Measurements from ENCODE around the gene NLK.
"Not testable (repeated sequence)": the region's sequence is repeated elsewhere in the genome, so short reads cannot be mapped to it uniquely, and the experiment has no call there.

NLK gene

DNA sequence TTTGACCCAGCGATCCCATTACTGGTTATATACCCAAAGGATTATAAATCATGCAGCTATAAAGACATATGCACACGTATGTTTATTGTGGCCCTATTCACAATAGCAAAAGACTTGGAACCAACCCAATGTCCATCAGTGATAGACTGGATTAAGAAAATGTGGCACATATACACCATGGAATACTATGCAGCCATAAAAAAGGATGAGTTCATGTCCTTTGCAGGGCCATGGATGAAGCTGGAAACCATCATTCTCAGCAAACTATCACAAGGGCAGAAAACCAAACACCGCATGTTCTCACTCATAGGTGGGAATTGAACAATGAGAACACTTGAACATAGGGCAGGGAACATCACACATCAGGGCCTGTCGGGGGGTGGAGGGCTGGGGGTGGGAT is 112.9 kb downstream of the NLK start:
- not testable (repeated sequence) for DNase-seq (ENCODE audit: low spot score)

GRCh38 chr17:28159004-28159403 is 116.5 kb downstream of the NLK start:
- no peak for DNase-seq (ENCODE audit: low spot score)

- no peak for DNase-seq (ENCODE audit: low spot score)
These were observed 117.4 kb downstream of the NLK start for GRCh38 chr17:28159924-28160323.

- DNase-seq (ENCODE audit: low spot score) = no peak
These were observed 118.1 kb downstream of the NLK start for GRCh38 chr17:28160610-28161009.

DNA sequence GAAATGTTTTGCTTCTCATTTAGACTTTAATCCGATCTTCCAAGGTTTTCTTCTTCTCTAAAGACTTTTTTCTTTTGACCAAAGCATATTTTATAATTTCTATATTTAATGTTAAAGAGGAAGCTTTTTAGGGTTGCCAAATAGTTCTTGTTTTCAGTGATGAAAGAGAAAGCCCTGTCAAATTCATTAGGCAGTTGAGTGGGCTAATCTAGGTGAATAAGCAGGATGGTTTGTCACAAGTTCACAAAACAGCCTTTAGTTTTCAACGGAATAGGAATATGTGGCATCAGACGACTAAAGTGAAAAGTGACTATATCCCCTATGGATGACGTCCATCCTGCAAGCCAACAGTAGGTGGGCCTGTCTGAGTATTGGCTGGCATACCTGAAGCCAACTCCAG is 118.8 kb downstream of the NLK start:
- DNase-seq (ENCODE audit: low spot score) = no peak

DNA sequence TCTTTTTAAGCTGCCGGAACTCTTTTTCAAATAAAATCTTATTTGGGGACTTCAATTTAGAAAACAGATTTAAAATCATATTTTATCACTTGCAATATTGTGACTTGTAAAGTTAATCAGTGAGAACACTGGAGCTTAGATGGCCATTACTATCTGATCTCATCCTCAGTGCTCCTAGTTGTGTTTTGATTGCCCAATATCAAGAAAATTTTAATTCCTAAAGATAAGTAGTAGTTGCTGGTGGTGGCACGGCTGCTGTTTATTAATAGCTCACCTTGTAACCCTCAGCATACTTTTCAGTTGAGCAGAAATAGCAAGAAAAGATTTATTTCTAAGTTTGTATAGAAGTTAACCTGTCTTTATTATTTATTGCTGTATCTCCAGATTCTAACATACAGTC is 124.0 kb downstream of the NLK start:
- DNase-seq (ENCODE audit: low spot score) = no peak

- no peak for DNase-seq (ENCODE audit: low spot score)
These were observed 127.3 kb downstream of the NLK start for GRCh38 chr17:28169621-28170349.

DNA sequence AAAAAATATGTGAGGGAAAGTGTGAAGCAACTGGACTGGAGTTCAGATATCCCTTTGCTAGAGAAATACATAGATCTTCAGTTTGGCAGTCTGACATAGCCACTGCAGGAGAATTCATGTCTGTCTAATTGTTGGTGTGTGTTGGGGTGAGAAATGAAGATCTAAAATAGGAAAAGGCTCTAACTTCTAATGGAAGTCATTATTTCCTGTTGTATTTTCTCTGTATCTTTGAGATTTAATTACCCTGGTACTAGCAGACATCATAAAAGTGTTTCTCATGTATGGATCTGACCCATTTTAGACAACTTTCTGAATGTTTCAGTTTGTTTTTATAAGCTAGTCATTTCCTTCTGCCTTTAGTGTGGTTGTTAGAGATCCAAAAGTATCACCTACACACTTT is 128.3 kb downstream of the NLK start:
- no peak for DNase-seq (ENCODE audit: low spot score)

GRCh38 chr17:28173031-28173561 is 130.6 kb downstream of the NLK start:
- DNase-seq (ENCODE audit: low spot score) = no peak

GRCh38 chr17:28173801-28174200 is 131.3 kb downstream of the NLK start:
- no peak for DNase-seq (ENCODE audit: low spot score)

- DNase-seq (ENCODE audit: low spot score) = no peak
These were observed 132.0 kb downstream of the NLK start for GRCh38 chr17:28174352-28175046.

DNA sequence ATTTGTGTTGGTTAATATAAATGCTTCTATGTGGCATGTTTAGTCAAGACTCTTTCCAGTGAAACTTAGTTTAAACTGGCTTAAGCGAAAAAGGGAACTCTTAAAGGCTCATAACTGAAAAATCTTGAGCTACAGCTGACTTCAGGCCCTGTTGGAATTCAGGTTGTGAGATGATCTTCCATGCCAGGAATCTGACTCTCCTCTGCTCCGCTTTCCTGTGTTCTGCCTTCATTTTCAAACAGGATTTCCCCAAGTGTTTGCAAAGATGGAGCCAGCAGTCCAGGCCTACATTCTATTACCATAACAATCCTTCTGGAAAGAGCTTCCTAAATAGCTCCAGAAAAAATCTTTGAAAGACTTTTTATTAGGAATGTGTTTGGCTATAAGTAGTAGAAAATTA is 134.9 kb downstream of the NLK start:
- DNase-seq (ENCODE audit: low spot score) = no peak

GRCh38 chr17:28178800-28179199 is 136.3 kb downstream of the NLK start:
- no peak for DNase-seq (ENCODE audit: low spot score)

GRCh38 chr17:28180449-28180848 is 138.0 kb downstream of the NLK start:
- DNase-seq (ENCODE audit: low spot score) = peak; percentile 18

DNA sequence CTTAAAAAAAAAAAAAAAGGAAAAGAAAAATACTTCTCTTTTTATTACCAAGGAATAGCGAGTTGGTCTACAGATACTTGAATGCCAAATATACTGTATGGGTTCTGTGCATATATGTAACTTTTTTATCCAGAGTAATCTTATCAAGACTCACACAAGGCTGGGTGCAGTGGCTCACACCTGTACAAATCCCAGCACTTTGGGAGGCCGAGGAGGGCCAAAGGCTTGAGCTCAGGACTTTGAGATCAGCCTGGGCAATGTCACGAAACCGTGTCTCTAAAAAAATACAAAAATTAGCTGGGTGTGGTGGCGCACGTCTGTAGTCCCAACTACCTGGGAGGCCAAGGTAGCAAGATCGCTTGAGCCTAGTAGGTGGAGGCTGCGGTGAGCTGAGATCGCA is 139.1 kb downstream of the NLK start:
- no peak for DNase-seq (ENCODE audit: low spot score)

DNA sequence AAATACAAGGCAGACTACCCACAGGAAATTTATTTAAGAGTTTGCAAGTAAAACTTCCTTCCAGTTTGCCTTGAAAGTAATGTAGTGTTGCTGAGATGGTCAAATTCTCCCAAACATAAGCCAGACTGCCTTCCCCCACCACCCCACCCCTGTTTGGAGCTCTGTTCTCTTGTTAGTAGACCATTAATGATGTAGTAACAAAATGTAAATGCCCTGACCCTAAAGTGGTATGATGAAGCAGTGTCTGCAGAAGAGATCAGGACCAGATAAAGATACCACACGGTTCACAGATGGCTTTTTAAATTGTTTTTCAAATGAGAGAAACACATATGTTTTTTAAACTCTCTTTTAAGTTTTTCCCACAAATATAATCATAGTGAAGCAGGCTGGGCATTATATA is 140.1 kb downstream of the NLK start:
- DNase-seq (ENCODE audit: low spot score) = no peak

GRCh38 chr17:28185658-28186057 is 143.2 kb downstream of the NLK start:
- DNase-seq (ENCODE audit: low spot score) = no peak

DNA sequence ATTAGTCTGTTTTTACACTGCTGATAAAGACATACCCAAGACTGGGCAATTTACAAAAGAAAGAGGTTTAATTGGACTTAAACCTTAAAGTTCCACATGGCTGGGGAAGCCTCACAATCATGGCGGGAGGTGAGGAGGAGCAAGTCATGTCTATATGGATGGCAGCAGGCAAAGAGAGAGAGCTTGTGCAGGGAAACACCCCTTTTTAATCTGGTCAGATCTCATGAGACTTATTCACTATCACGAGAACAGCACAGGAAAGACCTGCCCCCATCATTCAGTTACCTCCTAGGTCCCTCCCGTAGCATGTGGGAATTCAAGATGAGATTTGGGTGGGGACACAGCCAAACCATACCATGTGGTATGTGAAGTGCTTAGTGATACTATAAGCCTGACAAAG is 144.0 kb downstream of the NLK start:
- DNase-seq (ENCODE audit: low spot score) = not testable (repeated sequence)

DNA sequence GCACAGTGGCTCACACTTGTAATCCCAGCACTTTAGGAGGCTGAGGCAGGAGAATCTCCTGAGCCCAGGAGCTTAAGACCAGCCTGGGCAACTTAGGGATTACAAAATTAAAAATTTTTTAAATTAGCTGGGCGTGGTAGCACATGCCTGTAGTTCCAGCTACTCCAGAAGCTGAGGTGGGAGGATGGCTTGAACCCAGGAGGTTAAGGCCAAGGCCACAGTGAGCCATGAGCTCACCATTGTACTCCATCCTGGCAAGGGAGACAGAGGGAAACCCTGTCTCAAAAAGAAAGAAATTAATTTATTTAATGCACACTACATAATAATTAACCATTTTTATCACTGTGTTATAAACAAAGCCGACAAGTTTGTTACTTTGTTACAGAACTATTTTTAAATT is 145.5 kb downstream of the NLK start:
- DNase-seq (ENCODE audit: low spot score) = no peak

DNA sequence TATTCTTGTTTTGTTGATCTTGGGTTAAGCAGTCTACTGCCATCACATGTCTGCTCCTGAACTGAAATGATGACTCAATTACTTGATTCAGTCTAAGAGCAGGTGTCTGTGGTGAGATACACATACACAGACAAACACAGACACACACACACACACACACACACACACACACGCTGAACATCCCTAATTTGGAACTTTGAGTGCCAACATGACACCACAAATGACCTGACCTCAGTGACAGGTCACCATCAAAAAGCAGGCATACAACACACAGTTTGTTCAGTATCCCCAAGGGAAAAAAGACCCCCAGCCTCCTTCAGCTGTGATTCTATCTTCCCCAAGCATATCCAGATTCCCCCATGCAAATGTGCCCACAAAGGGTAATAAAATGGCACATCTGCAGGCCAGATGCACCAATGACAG is 146.4 kb downstream of the NLK start:
- DNase-seq (ENCODE audit: low spot score) = no peak

GRCh38 chr17:28189667-28190066 is 147.2 kb downstream of the NLK start:
- DNase-seq (ENCODE audit: low spot score) = no peak

DNA sequence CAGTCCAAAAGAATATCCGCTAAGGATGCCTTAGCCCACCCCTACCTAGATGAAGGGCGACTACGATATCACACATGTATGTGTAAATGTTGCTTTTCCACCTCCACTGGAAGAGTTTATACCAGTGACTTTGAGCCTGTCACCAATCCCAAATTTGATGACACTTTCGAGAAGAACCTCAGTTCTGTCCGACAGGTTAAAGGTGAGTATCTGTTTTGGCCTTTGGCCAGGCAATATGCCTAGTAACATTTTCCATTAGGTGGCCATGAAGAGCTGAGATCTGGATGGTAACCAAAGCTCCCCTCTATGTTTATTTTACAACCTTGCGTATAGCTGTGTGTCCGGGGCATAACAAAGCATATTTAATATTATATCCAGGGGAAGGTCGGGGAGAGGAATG is 148.5 kb downstream of the NLK start:
- no peak for DNase-seq (ENCODE audit: low spot score)

- DNase-seq (ENCODE audit: low spot score) = no peak
These were observed 150.8 kb downstream of the NLK start for GRCh38 chr17:28193241-28193640.

- no peak for DNase-seq (ENCODE audit: low spot score)
These were observed 151.9 kb downstream of the NLK start for GRCh38 chr17:28194382-28194781.
